Stimulated activated CD8-positive, alpha-beta memory T cell treated with anti-CD3 and anti-CD28 coated beads, Interleukin-7, amount 100 ng/mL, for 24 hours (primary cell): ENCODE measurements around the gene TAX1BP1.
"Not testable (repeated sequence)": the region's sequence is repeated elsewhere in the genome, so short reads cannot be mapped to it uniquely, and the experiment has no call there.

ENCODE experiments used
- DNase-seq: peaks from one replicate; pipeline ENCODE4 v3.0.0-alpha.2; 2020; ENCODE audit warnings: low read depth

TAX1BP1 gene

DNA sequence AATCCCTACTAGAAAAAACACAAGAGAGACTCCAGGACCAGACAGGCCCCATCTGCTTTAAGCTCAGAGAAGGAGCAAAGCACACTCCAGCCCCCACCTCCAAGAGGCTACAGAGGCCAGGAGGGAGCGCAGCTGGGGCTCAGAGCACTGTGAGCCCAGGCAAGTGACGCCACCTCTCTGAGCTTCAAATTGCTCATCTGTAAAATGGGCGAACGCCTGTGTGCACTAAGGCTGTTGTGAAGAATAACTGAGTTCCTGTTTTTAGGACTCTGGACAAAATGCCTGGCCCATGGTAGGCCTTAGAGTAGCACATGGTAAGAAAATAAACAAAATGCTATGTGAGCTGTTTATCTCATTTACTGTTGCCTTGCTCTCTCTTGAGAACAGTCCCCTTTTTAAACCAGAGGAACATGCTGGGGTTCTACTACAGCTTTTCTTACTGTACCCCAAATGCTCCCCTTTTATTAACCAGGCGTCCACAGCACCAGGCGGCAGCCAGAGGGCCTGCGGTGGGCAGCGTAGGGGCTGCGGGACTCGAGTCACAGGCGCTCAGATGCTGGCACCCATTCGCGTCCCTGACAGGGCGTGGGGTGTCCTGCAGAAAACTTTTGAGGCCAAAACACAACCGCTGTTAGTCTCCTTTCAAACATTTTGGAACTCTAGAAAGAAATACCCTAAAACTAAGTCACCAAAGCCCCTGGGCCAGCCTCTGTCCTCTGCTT, 103.8 kb downstream of the TAX1BP1 start:
- DNase-seq, result no peak

DNA sequence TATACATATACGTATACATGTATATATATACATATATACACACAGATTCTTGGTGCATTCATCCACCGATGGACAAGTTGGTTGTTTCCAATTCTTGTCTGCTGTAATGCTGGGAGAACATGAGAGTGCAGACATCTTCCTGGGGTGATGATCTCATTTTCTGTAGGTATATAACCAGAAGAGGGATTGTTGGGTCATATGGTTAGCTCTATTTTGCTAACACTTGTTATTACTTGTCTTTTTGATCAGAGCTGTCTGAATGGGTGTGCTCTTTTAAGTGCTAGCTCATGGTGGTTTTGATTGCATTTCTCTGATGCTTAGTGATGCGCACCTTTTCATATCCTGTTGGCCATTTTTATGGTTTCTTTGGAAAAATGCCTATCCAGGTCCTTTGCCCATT, 106.4 kb downstream of the TAX1BP1 start:
- no peak for DNase-seq

DNA sequence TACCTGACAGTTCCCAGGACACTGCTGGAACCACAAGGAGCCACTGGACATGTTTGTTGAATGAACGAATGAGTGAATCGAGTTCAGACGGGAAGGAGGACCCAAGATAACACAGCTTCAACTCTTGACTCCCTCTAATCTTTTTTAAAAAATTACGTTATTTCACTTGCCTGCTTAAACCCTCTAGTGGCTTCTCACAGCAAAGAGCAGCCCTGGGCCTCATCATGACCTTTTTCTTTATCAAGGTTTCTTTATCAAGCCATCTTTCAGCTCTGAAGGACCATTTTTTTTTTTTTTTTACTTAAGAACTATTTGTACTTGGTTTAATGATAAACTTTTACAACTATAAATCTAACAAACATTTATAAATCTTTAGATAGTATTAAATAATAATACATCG, 110.6 kb downstream of the TAX1BP1 start:
- no peak for DNase-seq

DNA sequence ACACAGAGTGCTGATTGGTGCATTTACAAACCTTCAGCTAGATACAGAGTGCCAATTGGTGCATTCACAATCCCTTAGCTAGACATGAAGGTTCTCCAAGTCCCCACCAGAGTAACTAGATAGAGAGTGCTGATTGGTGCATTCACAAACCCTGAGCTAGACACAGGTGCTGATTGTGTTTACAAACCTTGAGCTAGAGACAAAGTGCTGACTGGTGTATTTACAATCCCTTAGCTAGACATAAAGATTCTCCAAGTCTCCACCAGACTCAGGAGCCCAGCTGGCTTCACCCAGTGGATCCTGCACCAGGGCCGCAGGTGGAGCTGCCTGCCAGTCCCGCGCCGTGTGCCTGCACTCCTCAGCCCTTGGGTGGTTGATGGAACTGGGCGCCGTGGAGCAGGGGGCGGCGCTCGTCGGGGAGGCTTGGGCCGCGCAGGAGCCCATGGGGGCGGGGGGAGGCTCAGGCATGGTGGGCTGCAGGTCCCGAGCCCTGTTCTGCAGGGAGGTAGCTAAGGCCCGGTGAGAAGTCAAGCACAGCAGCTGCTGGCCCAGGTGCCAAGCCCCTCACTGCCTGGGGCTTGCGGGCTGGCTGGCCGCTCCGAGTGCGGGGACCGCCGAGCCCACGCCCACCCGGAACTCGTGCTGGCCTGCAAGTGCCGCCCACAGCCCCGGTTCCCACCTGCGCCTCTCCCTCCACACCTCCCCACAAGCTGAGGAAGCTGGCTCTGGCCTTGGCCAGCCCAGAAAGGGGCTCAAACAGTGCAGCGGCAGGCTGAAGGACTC, 116.9 kb downstream of the TAX1BP1 start:
- not testable (repeated sequence) for DNase-seq

DNA sequence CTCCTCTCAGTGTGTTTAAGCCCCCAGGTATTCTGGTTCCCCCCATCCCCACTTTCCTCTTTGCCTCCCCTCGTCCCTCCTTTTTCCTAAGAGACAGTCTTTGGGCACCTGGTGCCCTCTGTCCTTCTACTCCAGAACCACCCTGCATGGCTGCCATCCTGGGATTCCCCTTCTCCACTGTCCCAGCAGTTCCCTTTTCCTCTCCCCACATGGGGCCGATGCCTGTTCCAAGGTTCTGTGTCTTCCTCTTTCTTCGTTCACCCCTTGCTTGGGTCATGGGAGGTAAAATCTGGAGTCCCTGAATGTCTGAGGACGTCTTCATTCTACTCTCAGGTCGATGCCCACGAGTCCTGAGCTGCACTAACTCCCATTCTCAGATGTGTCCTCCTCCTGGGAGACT, 120.8 kb downstream of the TAX1BP1 start:
- DNase-seq, result no peak

DNA sequence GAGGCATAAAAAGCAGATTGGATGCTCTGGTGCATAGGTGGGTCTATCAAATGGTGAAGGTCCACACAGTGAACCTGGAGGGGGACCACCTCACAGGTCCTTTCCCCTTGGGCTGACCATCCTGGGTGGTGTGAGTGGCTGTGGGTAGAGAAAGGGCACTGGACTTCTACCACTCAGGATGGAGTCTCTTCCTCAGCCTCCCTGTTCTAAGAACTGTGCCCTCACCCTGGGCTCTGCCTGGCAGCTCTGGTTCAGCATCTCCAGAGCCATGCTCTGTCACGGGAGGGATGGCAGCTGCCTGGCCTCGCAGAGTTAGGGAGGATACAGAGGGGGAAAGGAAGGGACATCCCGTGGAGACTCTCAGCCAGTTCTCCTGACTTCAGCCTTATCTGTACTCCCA, 121.8 kb downstream of the TAX1BP1 start:
- DNase-seq, result no peak

DNA sequence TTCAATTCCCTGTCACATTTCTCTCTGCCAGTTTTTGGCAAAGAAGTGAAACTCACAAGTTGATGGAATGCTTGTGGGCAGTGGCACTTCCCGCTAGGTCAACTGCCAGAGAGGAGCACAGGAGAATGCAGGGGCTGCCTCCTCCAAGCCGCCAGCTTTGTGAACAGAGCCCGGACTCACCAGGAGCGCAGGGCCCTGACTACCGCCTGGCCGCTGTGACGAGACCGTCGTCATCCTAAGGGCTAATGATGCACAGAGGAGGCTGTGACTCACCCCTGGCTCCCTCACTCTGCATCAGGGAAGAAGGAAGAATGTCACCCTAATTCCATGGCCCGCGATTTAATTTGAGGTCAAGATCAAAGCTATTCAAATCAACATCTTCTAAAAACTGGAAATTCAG, 123.9 kb downstream of the TAX1BP1 start:
- DNase-seq, result no peak

DNA sequence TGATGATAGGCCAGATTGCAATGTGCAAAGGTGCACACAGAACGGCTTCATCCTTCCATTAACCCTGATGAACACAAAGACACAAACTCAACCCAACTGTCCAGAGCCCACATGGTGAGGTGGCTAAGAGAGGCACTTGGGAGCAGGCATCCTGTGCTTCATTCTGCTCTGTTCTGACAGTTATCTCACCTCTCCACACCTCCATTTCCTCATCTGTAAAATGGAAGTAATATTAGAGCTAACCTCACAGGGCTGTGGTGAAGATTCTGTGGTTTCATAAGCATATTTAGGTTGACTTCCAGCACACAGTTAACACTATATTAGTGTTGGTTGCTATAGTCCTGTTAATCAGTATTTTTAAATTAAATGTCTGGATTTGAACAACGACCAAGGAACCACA, 126.3 kb downstream of the TAX1BP1 start:
- no peak for DNase-seq

DNA sequence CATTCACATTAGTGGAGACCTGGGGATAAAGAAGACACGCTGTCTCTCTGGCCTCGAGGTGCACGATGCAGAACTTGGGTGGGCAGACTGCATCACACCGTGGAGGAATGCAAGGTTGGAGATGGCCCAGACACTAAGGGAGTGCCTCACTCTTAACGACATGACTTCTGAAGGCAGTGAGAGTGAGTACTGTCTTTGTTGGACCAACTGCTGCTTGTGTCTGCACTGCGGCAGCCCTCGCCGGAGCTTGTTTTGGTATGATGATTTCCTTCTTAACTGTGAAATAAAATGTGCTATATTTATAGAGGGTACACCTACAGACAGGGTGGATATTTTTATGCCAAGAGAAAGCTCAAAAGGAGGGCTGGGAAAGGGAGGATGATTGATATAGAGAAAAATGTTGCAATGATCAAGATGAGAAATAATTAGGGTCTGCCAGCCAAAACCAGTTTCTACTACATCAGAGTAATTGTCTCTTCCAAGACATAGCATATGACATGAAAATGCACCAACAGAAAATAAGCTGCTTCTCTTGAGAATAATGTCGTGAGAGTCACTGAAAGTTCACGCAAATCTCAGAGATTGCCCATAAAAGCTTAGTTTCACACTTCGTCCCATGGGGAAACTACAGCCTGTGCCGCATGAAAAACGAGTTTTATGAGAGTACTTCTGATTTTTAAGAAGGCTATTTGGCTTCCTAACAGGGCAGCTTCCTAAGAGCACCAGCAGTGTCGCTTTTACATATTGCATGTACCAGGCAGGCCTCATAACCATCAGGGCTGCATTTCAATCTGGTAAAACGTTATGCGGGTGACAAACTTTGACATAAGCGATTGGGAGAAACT, 127.1 kb downstream of the TAX1BP1 start:
- DNase-seq, result no peak

DNA sequence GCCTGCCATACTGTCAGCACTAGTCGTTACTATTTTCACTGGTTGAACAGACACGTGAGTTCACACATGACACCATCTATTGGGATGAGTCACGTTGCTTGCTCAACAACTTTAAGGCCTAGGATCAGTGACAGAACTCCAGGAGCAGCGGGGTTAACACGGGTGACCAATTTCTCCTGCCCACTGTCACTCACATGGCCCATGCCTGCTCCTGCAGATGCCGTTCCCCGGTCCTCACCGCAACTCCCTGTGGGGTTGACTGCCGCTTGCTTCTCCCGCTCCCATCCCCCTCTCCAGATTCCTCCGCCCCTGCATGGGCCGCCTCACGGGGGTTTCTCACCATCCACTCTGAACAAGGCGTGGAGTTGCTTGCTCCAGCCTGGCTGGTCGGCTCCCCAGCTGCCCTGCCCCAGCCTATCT, 128.2 kb downstream of the TAX1BP1 start:
- DNase-seq, result no peak

DNA sequence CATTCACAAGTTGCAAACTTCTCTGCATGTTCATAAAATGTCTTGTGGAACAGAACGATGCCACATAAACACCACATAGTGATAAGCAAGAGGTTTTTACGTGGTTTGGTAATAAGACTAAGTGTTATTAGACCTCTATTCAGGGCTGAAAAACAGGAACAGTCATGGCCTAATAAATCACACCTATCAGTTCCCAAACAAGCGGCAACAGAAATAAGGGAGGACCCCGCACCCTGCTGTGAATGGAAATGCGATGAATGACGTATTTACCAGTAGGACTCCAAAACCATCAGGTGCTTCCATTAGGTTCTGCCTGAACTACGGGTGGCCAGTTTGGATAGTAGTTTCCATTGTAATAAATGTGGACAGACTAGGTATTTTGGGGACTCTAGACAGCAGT, 129.1 kb downstream of the TAX1BP1 start:
- DNase-seq, result no peak

DNA sequence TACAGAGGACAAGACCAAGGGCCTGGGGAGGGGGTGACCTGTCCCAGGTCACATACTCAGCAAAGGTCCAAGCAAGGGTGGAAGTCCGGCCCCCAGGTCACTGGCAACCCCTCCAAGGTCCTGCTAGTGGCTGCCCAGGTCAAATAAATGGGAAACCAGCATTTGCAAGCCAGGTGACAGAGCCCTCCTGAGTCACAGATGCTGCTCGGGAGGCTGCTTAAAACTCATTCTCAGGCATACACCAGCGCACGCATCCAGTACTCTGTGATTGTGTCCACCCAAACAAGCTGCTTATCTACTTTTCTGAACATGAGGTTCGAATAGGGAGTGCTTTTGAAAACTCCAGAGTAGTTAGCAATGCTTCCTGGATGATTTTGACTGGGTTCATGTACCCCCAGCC, 130.6 kb downstream of the TAX1BP1 start:
- DNase-seq, result no peak

DNA sequence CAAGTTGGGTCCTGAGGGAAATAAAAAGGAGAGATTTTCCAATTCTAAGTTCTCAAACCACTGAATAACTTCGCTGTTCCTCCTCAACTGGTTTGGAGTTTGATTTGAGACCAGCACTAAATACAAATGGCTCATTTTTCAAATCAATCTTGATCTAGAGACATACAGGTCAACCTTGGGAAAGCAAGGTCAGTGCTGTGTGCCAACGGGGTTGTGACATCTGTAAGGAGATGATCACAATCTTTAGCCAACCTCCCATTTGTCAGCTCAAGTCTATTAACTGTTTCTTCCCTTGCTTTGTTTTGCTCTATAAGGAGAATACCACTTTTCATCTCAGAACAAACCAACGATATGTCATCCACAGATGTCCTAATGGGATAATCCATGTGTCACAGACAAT, 131.1 kb downstream of the TAX1BP1 start:
- DNase-seq, result no peak

DNA sequence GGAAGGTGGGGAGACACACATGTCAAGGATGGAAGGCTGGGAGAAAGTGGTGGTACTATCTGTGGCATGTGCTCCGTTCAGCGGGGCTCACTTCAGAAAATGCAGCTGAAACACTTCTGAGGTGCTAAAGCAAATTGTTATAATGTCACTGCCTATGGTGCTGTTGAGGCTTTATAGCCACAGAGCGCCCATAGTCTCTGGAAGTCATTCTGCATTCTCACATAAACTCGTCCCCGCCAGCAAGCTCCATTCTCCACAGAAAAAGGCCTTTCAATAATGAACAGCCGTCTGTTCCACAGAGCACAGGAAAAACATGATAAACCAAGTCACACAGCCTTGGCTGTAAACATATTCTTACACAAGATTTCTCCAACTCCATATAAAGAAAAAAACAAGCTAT, 131.9 kb downstream of the TAX1BP1 start:
- DNase-seq, result no peak

DNA sequence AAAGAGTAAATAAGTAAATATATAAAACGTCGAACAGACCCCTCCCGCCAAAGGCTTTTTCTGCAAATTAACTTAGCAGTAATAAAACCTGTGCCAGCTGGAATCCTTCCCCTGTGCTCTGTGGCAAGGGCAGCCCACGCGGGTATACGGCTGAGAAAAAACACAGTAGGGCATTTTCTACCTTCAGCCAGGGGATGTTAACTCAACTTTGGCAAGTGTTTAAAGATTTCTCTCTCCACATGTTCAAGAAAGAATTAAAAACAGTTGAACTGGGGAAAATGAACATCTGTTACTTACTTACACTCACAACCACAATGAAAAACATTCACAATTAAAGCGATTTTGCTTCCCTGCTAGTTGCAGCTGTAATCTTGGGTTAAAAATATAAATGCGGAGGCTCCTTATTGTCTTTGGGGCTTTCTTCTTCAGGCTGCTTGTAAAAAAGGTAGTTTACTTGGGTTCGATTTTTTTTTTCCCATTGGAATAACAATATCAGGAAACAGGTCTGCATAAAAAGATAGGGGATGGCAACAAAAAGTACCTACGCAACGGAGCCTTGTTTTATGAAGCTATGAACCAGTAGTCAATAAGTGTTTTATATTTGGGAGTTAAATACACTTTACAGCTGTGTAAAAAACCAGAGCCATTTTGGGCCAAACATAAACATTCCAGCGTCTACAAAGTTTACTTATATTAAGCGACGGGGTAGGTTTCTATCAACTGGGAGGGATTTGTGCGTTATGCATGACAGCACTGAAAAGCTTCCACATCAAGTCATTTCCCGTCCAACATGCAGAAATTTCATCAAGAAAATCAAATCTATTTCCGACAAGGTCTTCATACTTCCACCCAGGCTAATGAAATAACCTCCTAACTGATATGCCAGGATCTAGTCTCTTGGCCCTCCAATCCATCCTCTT, 132.7 kb downstream of the TAX1BP1 start:
- DNase-seq, result no peak

DNA sequence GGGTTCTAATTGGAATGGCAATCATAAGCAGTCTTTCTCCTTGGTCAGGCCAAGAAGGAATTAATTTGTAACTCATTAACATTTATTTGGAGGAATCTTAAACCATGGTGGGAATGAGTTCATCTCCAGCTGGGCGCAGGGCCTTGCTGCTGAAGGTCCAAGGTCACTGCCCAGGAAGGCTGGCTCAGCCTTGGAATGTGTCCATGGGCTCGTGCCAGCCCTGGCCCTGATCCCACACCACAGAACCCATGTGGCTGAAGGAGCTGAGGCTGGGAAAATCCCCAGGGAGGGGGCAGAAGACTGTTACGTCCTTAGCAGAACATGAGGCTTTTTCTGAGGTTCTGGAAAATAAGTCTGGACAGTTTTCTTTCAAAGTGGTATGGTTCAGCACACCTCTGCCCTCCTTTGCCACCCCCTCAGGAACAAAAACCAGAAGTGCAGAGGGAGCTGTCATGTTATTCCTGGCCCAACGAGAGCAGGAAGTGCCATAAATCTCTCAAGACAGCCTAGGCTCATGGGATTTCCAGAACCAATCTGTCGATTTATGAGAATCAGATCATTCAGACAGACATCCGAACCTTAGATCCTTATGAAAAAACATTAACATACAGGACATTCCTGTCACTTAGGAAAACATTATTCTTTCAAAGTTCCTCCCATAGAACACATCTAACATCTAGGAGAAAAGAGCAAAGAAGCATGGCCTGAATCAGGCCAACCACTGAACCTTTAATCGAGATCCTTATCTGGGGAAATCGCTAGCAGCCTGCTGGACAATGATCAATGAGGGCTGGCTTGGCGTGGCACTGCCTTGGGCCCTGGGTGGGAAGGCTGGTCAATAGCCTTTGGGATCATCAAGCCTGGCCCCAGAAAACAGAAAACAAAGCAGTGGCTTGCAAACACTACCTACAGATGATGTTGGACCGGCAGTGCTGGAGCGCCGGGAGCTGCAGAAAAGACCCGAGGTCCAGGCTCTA, 134.3 kb downstream of the TAX1BP1 start:
- no peak for DNase-seq

DNA sequence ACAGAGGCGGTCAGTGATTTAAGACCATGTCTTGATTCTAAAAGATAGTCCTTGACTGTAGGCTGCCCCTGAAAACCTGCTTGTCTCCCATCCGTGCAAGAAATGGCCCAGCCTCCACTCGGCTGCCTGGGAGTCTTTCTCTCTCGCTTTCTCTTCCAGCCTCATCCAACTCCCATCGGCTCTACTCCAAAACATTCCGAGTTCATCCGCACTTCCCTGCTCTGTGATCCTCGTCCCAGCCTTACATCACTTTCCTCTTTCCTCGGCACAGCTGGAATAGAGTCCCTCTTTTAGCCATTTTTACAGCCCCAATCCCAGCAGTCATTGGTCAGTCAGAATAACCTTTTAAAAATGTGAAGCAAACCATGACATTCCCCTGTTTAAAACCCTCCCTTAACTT, 135.1 kb downstream of the TAX1BP1 start:
- no peak for DNase-seq

DNA sequence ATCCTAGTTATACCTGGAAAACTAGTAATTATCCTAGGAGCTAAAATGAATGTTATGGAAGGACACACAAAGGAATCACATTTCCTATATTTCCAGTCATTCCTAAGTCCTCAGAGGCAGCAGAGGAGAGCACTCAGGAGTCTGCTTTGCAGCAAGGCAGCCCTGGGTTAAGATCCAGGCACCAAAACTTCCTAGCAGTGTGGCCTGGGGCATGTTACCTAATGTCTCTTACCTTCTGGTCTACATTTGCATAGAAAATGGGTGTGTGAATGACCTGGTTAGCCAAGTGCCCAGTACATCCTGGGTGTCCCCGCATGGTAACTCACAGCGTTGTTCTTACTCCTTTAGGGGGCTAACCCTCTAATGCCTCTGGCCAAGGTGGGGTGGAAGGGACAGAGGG, 135.9 kb downstream of the TAX1BP1 start:
- DNase-seq, result no peak

DNA sequence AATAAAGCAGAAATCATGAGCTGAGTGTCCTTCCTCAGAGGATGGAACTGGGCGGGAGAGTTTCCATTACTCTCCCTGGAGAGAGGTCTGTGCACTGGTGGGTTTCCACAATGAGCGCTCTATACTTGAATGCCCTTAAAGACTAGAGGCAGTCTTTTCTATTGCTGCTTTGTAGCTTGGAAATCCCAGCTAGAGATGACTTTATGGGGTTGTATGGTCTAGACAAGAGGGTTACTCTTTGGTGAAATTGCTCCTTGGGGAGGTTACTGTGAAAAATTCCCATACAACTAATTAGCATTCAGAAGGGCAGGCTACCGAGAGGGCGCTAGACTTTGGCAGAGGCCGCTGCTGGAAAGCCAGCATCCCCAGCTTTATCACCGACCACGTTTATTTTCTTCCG, 136.8 kb downstream of the TAX1BP1 start:
- no peak for DNase-seq
